Ascending aorta (tissue), 2 donors: ENCODE data around the gene ALOX15B. TPM values are rescaled to one million over a fixed set of nuclear protein-coding genes. Genes with fewer than 3 reads are reported as not detected.
A peak's percentile ranks its signal among the peaks of the same experiment; 100 is the strongest.

Experiments used
- DNase-seq, 2 donors: peaks; one replicate each; pipeline ENCODE4 v3.0.0-alpha.2; 2019; ENCODE audit warnings: low spot score in 2 of 2
- H3K27ac ChIP-seq, 2 donors: fragments of 200-600 bp; sonication (generic); one replicate each; pipeline ENCODE4 v1.5.1; 2016 to 2017; ENCODE audit warnings: mild to moderate bottlenecking in 1 of 2
- H3K27me3 ChIP-seq: fragments of 200-600 bp; sonication (generic); one replicate; pipeline ENCODE4 v1.5.1; 2017
- H3K36me3 ChIP-seq, 2 donors: fragments of 200-600 bp; sonication (generic); one replicate each; pipeline ENCODE4 v1.5.1; 2016
- H3K4me1 ChIP-seq, 2 donors: fragments of 200-600 bp; sonication (generic); one replicate each; pipeline ENCODE4 v1.5.1; 2016 to 2017; ENCODE audit warnings: mild to moderate bottlenecking in 1 of 2
- H3K4me3 ChIP-seq, 2 donors: fragments of 200-600 bp; sonication (generic); one replicate each; pipeline ENCODE4 v1.5.1; 2016 to 2017; ENCODE audit warnings: mild to moderate bottlenecking in 1 of 2
- H3K9me3 ChIP-seq, 2 donors: fragments of 200-600 bp; sonication (generic); one replicate each; pipeline ENCODE4 v1.5.1; 2016
- intact Hi-C: fragments of 100-400 bp; cut with DNase I; formaldehyde crosslinking; loops from one replicate; pipeline ENCODE4 v1.15.1; 2023
- total RNA-seq: library from RNA; depleted of rRNA; stranded (reverse); fragments of >200 nt; gene quantifications from one replicate; pipeline ENCODE4 v1.1.0, GENCODE V29; 2016
- TF ChIP-seq, protein P1 (sequence below), 3 experiments: fragments of 200-600 bp in 2 of 3; fragments of 450-650 bp in 1 of 3; sonication (generic) in 2 of 3; IDR thresholded peaks; one replicate each; pipeline ENCODE4 v1.5.1; 2016 to 2019; ENCODE audit warnings: antibody characterized with exemption in 3 of 3, mild to moderate bottlenecking in 1 of 3, moderate library complexity in 1 of 3

Gene ALOX15B
- total RNA-seq, 1 donor from 2014 or later: 2.3 TPM

DNA sequence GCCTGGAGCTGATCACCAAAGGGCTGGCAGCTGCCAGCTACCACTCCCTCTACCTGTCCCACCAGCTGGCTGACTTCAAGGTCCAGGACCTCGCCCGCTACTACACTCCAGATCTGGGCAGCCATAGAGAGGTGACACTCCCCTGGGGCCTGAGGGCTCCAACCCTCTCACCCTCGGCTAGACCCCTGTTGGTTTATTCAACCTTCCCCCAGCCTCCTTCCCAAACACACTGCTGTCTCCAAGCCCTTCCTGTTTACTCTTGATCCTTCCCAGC, 30.7 kb downstream of the ALOX15B start:
- intact Hi-C loops: no loop called here
- no peak overlapping the region for H3K27ac ChIP-seq
- no peak for DNase-seq
- TF ChIP-seq, protein P1, sequence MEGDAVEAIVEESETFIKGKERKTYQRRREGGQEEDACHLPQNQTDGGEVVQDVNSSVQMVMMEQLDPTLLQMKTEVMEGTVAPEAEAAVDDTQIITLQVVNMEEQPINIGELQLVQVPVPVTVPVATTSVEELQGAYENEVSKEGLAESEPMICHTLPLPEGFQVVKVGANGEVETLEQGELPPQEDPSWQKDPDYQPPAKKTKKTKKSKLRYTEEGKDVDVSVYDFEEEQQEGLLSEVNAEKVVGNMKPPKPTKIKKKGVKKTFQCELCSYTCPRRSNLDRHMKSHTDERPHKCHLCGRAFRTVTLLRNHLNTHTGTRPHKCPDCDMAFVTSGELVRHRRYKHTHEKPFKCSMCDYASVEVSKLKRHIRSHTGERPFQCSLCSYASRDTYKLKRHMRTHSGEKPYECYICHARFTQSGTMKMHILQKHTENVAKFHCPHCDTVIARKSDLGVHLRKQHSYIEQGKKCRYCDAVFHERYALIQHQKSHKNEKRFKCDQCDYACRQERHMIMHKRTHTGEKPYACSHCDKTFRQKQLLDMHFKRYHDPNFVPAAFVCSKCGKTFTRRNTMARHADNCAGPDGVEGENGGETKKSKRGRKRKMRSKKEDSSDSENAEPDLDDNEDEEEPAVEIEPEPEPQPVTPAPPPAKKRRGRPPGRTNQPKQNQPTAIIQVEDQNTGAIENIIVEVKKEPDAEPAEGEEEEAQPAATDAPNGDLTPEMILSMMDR (IDR thresholded peaks at IDR 0.05): no peak
- H3K4me3 ChIP-seq: no peak overlapping the region
- H3K4me1 ChIP-seq: peaks cover 7 to 11% of the 10 kb centered on the region in 2 donors
- no peaks in the 10 kb centered on the region for H3K9me3 ChIP-seq
- no peaks in the 10 kb centered on the region for H3K36me3 ChIP-seq
- H3K27me3 ChIP-seq: peaks cover 7% of the 10 kb centered on the region

DNA sequence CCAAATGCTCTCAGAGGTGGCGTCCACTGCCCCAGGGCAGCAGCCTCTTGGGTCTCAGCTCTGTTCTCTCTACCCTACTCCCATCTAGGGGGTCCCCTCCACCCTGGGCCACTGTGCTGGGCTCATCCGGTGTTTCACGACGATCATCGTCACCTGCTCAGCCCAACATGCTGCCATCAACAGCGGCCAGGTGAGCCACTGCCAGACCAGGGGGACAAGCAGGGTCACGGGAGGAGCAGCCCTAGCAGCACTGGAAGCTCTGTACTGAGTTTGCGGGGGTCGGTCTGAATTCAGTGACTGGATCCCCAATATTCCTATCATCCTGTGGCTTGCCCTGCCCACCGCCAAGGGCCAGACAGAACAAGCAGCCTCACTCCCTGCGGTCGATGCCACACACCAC, 32.6 kb downstream of the ALOX15B start:
- intact Hi-C loops: no loop called here
- no peak overlapping the region for H3K27ac ChIP-seq

DNA sequence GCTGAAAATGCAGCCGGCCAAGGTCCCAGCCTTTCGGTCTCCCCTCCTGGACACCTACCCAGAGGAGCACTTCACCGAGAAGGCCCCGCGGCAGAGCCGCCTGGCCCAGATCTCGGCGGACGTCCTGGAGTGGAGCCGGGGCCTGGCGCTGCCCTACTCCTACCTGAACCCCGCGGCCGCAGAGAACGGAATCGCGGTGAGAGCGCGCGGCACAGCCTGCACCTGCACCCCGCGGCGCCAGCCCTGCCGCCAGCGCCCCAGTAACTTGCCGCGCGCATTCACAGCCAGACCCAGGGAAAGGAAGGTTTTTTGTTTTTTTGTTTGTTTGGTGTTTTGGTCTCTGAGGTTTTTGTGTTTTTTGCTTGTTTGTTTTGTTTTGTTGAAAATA, 33.5 kb downstream of the ALOX15B start:
- Histone ChIP-seq H3K9me3 (no peaks in the 10 kb centered on the region), H3K4me3 (peak overlapping the region in 1 of 2 donors; percentile 34), H3K27ac (no peak overlapping the region), H3K36me3 (no peaks in the 10 kb centered on the region), H3K4me1 (peaks cover 7 to 11% of the 10 kb centered on the region in 2 donors), H3K27me3 (peaks cover 7% of the 10 kb centered on the region)
- DNase-seq: no peak
- TF ChIP-seq, protein P1 (IDR thresholded peaks at IDR 0.05): no peak
- intact Hi-C loops: no loop called here

More for the DNA sequence above, 32.6 kb downstream of the ALOX15B start:
- H3K36me3 ChIP-seq: no peaks in the 10 kb centered on the region
- H3K27me3 ChIP-seq: peaks cover 7% of the 10 kb centered on the region
- H3K4me3 ChIP-seq: no peak overlapping the region
- peaks cover 7 to 11% of the 10 kb centered on the region in 2 donors for H3K4me1 ChIP-seq
- TF ChIP-seq, protein P1 (IDR thresholded peaks at IDR 0.05): no peak
- no peak for DNase-seq
- no peaks in the 10 kb centered on the region for H3K9me3 ChIP-seq

DNA sequence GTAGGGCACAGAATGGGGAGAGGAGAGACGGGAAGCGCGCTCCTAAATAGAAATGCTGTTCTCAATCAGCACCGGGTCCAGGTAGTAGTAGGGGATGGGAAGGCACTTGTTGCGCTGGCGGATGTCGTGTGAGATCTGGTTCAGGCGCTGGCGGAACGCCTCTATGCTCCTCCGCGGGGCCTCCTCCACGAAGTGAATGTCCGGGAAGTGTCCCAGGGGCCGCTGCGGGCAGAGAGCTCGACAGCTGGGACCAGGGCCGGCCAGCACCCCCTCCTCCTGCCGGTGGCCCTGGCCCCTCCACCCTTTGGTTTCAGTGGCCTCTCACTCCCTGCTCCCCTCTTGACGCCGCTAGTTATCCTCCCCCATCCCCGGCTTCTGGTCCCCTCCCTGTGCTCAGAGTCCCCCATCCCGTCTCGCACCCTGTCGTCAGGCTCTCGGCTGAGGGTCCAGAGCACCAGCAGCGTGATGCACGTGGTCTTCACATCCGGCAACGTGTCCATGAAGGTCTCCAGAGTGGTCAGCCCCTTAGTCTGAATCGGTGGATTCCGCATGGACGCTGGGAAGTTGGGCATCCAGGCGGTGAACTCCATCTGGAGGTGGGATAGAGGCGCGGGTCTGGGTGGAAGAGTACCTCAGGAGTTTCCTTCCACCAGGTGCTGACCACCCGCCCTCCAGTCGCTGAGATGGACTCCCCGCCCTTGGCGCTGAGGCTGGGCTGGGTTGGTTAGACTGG, 34.0 kb downstream of the ALOX15B start:
- H3K27me3 ChIP-seq: peaks cover 7% of the 10 kb centered on the region
- no peak for DNase-seq
- intact Hi-C loops: no loop called here

DNA sequence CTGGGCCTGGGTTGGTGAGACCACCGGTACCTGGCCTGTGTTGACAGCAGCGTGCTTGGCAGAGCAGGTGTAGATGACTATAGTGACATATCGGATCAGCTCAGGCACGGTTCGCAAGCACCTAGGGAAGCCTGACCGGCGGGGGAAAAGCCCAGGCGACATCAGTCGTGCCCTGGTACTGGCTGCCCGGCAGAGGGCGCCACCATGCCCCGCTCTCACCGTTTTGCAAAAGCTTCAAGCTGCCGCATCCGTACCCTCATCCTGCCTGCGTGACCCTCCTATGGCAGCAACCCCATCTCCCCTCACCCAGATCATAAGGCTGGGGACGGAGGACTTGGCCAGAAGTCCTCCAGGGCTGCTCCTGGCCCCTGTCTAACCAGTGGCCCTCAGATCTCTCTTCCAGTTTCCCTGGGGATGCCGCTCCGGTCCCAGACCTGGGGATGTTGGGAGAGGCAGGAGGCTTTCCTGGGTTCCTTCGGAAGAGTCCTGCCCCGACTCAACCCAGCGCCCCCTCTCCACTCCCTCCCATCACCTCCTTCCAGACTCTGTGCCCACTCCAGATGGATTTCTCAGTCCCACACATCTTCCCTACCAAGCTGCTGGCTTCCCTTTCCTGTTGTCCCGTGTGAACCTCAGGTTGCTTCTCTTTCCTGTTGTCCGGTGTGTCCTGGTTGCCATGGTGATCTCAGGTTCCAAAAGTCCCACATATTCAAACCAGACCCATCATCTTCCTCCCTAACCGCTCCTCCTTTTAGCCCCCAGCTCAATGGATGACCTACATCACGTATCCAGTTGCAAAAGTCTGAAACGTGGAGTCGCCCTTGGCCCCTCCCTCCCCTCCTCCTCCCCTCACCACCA, 35.0 kb downstream of the ALOX15B start:
- peak in 1 of 2 donors; percentile 76 for DNase-seq
- H3K27me3 ChIP-seq: peaks cover 7% of the 10 kb centered on the region
- no peaks in the 10 kb centered on the region for H3K36me3 ChIP-seq
- H3K9me3 ChIP-seq: no peaks in the 10 kb centered on the region
- intact Hi-C loops: no loop called here
- TF ChIP-seq, protein P1 (IDR thresholded peaks at IDR 0.05): peak; percentile 66 to 88 (median 88)
- peak overlapping the region in 1 of 2 donors; percentile 34 for H3K4me3 ChIP-seq
- peaks cover 7 to 11% of the 10 kb centered on the region in 2 donors for H3K4me1 ChIP-seq
- no peak overlapping the region for H3K27ac ChIP-seq

More for the DNA sequence above, 34.0 kb downstream of the ALOX15B start:
- Histone ChIP-seq H3K4me1 (peaks cover 7 to 11% of the 10 kb centered on the region in 2 donors), H3K9me3 (no peaks in the 10 kb centered on the region), H3K36me3 (no peaks in the 10 kb centered on the region), H3K27ac (no peak overlapping the region), H3K4me3 (peak overlapping the region in 1 of 2 donors; percentile 34)
- TF ChIP-seq, protein P1 (IDR thresholded peaks at IDR 0.05): no peak
